GM08714 (cell line): ENCODE measurements around the gene PLCH1.

Source experiments
- H3K4me3 ChIP-seq: fragments of 200-500 bp; sonication (Bioruptor generic); 2 replicates; pipeline ENCODE4 v1.5.1; 2014; ENCODE audit warnings: mild to moderate bottlenecking, low read length, inconsistent platforms
- ZNF274 ChIP-seq: IDR thresholded peaks from 2 replicates; pipeline ENCODE4 v1.6.1; 2012; ENCODE audit warnings: mild to moderate bottlenecking, low read depth, low read length

Gene PLCH1

GRCh38 chr3:155682426-155683343 is 62.2 kb downstream of the PLCH1 start:
- no peak overlapping the region for H3K4me3 ChIP-seq
- no peak for TF ChIP-seq ZNF274

- no peak overlapping the region for H3K4me3 ChIP-seq
- TF ChIP-seq ZNF274: no peak
Observed at GRCh38 chr3:155676252-155676981, 68.5 kb downstream of the PLCH1 start.

GRCh38 chr3:155675094-155675493 is 69.8 kb downstream of the PLCH1 start:
- H3K4me3 ChIP-seq: no peak overlapping the region
- TF ChIP-seq ZNF274: no peak

- H3K4me3 ChIP-seq: no peak overlapping the region
- TF ChIP-seq ZNF274: no peak
Observed at GRCh38 chr3:155673421-155673820, 71.5 kb downstream of the PLCH1 start.

- no peak for TF ChIP-seq ZNF274
- no peak overlapping the region for H3K4me3 ChIP-seq
Observed at GRCh38 chr3:155670335-155670734, 74.5 kb downstream of the PLCH1 start.

- TF ChIP-seq ZNF274: no peak
- H3K4me3 ChIP-seq: no peak overlapping the region
Observed at GRCh38 chr3:155667988-155668387, 76.9 kb downstream of the PLCH1 start.

GRCh38 chr3:155664925-155665695 is 79.8 kb downstream of the PLCH1 start:
- H3K4me3 ChIP-seq: no peak overlapping the region
- no peak for TF ChIP-seq ZNF274

- H3K4me3 ChIP-seq: no peak overlapping the region
- no peak for TF ChIP-seq ZNF274
Observed at GRCh38 chr3:155663467-155664212, 81.2 kb downstream of the PLCH1 start.

- H3K4me3 ChIP-seq: no peak overlapping the region
- TF ChIP-seq ZNF274: no peak
Observed at GRCh38 chr3:155661760-155662159, 83.1 kb downstream of the PLCH1 start.

- no peak overlapping the region for H3K4me3 ChIP-seq
- TF ChIP-seq ZNF274: no peak
Observed at GRCh38 chr3:155661042-155661441, 83.8 kb downstream of the PLCH1 start.

GRCh38 chr3:155658671-155659261 is 86.1 kb downstream of the PLCH1 start:
- H3K4me3 ChIP-seq: no peak overlapping the region
- TF ChIP-seq ZNF274: no peak

- no peak for TF ChIP-seq ZNF274
- no peak overlapping the region for H3K4me3 ChIP-seq
Observed at GRCh38 chr3:155658006-155658405, 86.9 kb downstream of the PLCH1 start.

GRCh38 chr3:155657161-155657560 is 87.7 kb downstream of the PLCH1 start:
- no peak overlapping the region for H3K4me3 ChIP-seq
- TF ChIP-seq ZNF274: no peak

- no peak for TF ChIP-seq ZNF274
- H3K4me3 ChIP-seq: no peak overlapping the region
Observed at GRCh38 chr3:155656466-155656865, 88.4 kb downstream of the PLCH1 start.
